ENCODE results near the gene PCYOX1L. TPM values are rescaled to one million over a fixed set of nuclear protein-coding genes. Genes with fewer than 3 reads are reported as not detected.

The PCYOX1L gene
- total RNA-seq, 1 experiment from 2014 or later: 8.3 TPM

DNA sequence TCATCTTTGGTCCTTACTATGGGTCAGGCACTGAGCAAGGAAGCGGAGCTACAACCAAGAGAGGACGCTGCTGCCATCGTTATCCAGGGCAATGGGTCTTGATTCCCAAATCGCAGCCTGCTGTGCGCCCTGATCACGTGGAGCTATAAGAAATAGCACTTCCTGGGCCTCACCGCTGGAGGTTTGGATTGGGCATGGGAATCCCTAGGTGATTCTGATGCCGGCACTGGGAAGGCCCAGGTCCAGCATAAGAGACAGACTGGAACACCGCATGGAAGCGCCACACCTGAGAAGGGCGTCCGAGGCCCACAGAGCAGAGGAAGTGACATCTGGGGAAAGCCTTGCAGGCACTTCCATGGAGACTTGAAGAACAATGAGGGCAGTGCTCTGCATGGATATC lies 18.3 kb downstream of the PCYOX1L start:
- POLR2A ChIA-PET (ENCODE audit: unreplicated experiment): no interaction called here
- H3K9me3 ChIP-seq (ENCODE audit: insufficient read depth, low read depth): no peaks in the 10 kb centered on the region
- no peak overlapping the region for H2AFZ ChIP-seq
- no peaks in the 10 kb centered on the region for H3F3A ChIP-seq (ENCODE audit: insufficient read depth, low read depth)
- no TSS peak for BruUV-seq (replicated peaks)
- no peaks in the 10 kb centered on the region for H3K36me3 ChIP-seq (ENCODE audit: low read depth)
- H3K4me3 ChIP-seq: no peak overlapping the region
- H3K27ac ChIP-seq: no peak overlapping the region
- no peak for DNase-seq
- no peaks in the 10 kb centered on the region for H3K9me2 ChIP-seq (ENCODE audit: insufficient read depth)
- no peaks in the 10 kb centered on the region for H3K79me2 ChIP-seq (ENCODE audit: low read depth)
- CTCF ChIA-PET: no interaction called here
- H3K4me1 ChIP-seq (replicated peaks; ENCODE audit: insufficient read depth): no peaks in the 10 kb centered on the region
- H3K27me3 ChIP-seq (ENCODE audit: insufficient read depth, low read depth): no peaks in the 10 kb centered on the region
- H3K4me2 ChIP-seq: no peak overlapping the region
- TF ChIP-seq EZH2 (IDR thresholded peaks at IDR 0.05; ENCODE audit: low read depth) (no peak), CTCF (conservative IDR thresholded peaks at IDR 0.05) (no peak)
- intact Hi-C loops (cut with micrococcal nuclease; ENCODE audit: unreplicated experiment): no loop called here
- H4K20me1 ChIP-seq (ENCODE audit: insufficient read depth): no peaks in the 10 kb centered on the region

DNA sequence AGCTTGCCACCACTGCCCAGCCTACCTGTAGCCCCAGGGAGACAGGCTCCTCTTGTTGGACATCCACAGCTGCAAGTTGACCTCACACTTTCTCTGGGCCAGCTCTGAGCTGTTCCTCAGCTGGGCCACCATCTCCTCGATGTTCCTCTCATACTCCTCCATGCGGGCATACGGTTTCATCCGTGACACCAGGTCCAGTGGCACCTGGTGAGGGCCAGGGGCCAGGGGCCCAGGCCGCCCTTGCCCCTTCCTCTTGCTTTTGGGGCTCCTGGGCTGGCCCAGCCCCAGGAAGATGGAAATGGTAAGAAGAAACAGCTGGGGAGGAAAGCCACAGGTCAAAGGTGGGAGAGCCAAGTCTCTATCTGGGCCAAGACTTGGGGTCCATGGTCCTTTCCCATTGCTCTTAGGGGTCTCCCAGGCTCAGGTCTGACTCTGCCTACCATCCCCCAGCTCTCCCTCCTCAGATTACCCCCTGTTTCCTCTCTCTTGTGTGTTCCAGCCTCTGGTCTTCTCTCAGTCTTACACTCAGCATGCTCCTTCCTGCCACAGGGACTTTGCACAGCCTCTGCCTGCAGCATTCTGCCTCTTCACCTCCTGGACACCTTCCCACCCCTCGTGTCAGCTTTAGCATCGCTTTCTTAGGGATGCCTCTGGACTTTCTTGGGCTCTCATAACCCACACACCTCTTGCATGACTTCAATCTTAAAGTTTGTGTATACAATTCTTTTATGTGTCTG lies 19.0 kb downstream of the PCYOX1L start:
- Histone ChIP-seq H3K36me3 (ENCODE audit: low read depth) (no peaks in the 10 kb centered on the region), H3K4me2 (no peak overlapping the region), H3K79me2 (ENCODE audit: low read depth) (no peaks in the 10 kb centered on the region), H3K4me3 (no peak overlapping the region), H3K4me1 (replicated peaks; ENCODE audit: insufficient read depth) (no peaks in the 10 kb centered on the region), H3K27ac (no peak overlapping the region), H2AFZ (no peak overlapping the region), H3F3A (ENCODE audit: insufficient read depth, low read depth) (no peaks in the 10 kb centered on the region), H4K20me1 (ENCODE audit: insufficient read depth) (no peaks in the 10 kb centered on the region), H3K27me3 (ENCODE audit: insufficient read depth, low read depth) (no peaks in the 10 kb centered on the region), H3K9me3 (ENCODE audit: insufficient read depth, low read depth) (no peaks in the 10 kb centered on the region), H3K9me2 (ENCODE audit: insufficient read depth) (no peaks in the 10 kb centered on the region)
- intact Hi-C loops (cut with micrococcal nuclease; ENCODE audit: unreplicated experiment): no loop called here
- no peak for TF ChIP-seq EZH2 (IDR thresholded peaks at IDR 0.05; ENCODE audit: low read depth)
- ChIA-PET CTCF (interaction anchor here (0.6 to 0.7 kb wide), 4 partner anchors 55 to 196 kb away, joined by 3 to 5 read pairs (median 3); no protein-coding TSS in a partner anchor), POLR2A (ENCODE audit: unreplicated experiment) (no interaction called here)
- DNase-seq: no peak
- BruUV-seq (replicated peaks): no TSS peak

DNA sequence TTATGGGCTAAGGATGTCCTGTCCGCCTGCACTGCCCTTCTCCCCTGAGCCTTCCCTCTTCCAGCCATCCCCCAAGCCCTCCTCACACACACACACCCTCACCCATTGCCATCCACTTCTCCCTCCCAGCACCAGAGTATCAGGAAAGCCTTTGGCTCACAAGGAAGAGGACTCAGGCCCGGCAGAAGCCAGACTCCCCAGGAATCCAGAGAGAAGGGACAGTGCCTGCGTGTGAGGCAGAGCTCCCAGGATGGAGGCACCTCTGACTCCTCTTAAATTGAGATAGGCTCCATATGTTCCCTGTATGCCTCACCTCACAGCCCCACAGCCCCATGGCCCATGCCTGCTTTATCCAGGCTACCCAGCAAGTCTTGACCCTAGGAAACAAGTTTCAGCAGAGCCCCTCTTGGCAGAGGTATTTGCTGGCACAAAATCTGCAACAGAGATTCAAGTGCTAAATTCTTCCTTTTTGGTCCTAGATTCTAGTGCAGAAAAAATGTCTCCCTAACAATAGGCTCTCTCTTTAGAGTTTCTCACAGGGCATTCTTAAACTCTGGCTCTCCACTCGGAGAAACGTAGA lies 20.5 kb downstream of the PCYOX1L start:
- Histone ChIP-seq H3K27me3 (ENCODE audit: insufficient read depth, low read depth) (no peaks in the 10 kb centered on the region), H3K4me1 (replicated peaks; ENCODE audit: insufficient read depth) (no peaks in the 10 kb centered on the region), H2AFZ (no peak overlapping the region), H3K9me3 (ENCODE audit: insufficient read depth, low read depth) (no peaks in the 10 kb centered on the region), H3K79me2 (ENCODE audit: low read depth) (no peaks in the 10 kb centered on the region), H4K20me1 (ENCODE audit: insufficient read depth) (no peaks in the 10 kb centered on the region), H3K27ac (no peak overlapping the region), H3K4me3 (no peak overlapping the region), H3K4me2 (no peak overlapping the region), H3K36me3 (ENCODE audit: low read depth) (no peaks in the 10 kb centered on the region), H3K9me2 (ENCODE audit: insufficient read depth) (no peaks in the 10 kb centered on the region), H3F3A (ENCODE audit: insufficient read depth, low read depth) (no peaks in the 10 kb centered on the region)
- CTCF ChIA-PET: no interaction called here
- DNase-seq: no peak
- no TSS peak for BruUV-seq (replicated peaks)
- TF ChIP-seq CTCF (conservative IDR thresholded peaks at IDR 0.05) (no peak), EZH2 (IDR thresholded peaks at IDR 0.05; ENCODE audit: low read depth) (no peak)
- intact Hi-C loops (cut with micrococcal nuclease; ENCODE audit: unreplicated experiment): no loop called here
- POLR2A ChIA-PET (ENCODE audit: unreplicated experiment): no interaction called here

All from PC-9 (cell line).